ENCODE measurements around the gene CNOT8. TPM values are rescaled to one million over a fixed set of nuclear protein-coding genes. Genes with fewer than 3 reads are reported as not detected.

The CNOT8 gene
- polyA plus RNA-seq, 2 of the 4 experiments (the other 2 are of a cell fraction), result 40.6 to 52.7 TPM

DNA sequence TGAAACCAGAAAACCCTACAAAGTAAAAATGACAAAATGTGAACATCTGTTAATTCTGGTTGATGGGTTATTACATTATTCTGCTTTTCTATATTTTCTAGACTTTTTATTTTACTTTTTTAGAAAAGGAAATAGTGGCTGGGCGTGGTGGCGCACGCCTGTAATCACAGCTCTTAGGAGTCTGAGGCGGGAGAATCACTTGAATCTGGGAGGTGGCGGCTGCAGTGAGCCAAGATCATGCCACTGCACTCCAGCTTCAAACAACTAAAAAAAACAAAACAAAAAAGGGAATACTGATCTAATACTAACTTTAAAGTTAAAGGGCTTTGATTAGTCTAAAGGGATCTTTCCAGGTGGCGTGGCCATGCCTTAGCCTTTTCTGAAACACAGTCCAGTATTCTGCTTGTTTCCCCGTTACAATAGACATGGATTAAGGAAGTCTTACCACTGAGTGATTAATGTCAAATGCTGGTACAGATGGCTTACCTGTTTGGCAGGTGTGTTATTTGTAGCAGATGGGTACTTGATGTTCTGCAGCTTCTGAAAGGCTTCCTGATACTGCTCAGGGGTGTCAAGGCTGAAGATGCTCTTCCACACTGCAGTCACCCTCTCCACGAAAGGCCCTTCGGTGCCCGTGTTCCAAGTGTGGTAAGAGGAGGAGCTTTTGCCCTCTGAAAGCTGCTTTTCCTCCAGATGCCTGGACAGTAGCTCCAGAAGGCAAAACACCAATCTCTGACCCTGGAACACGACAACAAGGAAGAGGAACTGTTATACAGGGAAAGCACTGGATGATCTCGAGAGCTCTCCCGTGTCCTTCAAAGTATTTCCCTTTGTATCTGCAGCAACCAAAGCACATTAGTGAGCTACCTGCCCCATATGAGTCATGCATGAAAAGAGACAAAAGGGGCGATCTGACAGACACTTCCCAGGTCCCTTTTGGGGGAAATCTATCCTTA, 37.5 kb downstream of the CNOT8 start:
- Histone ChIP-seq H3K27ac (no peak overlapping the region), H3K4me1 (no peaks in the 10 kb centered on the region), H3K9me3 (no peaks in the 10 kb centered on the region), H3K4me3 (no peak overlapping the region), H3K4me2 (no peak overlapping the region)
- TF ChIP-seq, protein P1, sequence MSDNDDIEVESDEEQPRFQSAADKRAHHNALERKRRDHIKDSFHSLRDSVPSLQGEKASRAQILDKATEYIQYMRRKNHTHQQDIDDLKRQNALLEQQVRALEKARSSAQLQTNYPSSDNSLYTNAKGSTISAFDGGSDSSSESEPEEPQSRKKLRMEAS (IDR thresholded peaks at IDR 0.05), result no peak
- TF ChIP-seq ZFP36 (IDR thresholded peaks at IDR 0.05; ENCODE audit: borderline replicate concordance, partially characterized antibody), result no peak
- TF ChIP-seq, protein P2, sequence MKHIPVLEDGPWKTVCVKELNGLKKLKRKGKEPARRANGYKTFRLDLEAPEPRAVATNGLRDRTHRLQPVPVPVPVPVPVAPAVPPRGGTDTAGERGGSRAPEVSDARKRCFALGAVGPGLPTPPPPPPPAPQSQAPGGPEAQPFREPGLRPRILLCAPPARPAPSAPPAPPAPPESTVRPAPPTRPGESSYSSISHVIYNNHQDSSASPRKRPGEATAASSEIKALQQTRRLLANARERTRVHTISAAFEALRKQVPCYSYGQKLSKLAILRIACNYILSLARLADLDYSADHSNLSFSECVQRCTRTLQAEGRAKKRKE (CRISPR knock-in tag; IDR thresholded peaks at IDR 0.05; ENCODE audit: low read depth), result no peak
- TF ChIP-seq FOSL2 (IDR thresholded peaks at IDR 0.05), result no peak
- TF ChIP-seq FOSL2 (CRISPR knock-in tag; IDR thresholded peaks at IDR 0.05), result no peak
- TF ChIP-seq RARB (CRISPR knock-in tag; IDR thresholded peaks at IDR 0.05), result no peak
- TF ChIP-seq CBX8 (IDR thresholded peaks at IDR 0.05), result no peak
- no peak for TF ChIP-seq CBX2 (IDR thresholded peaks at IDR 0.05; ENCODE audit: borderline replicate concordance, low read depth)
- no peak for TF ChIP-seq POLR2A (IDR thresholded peaks at IDR 0.05; ENCODE audit: low read length)
- no peak for TF ChIP-seq FOSB (CRISPR knock-in tag; IDR thresholded peaks at IDR 0.05)
- no peak for TF ChIP-seq REST (IDR thresholded peaks at IDR 0.05)
- TF ChIP-seq JUNB (IDR thresholded peaks at IDR 0.05), result no peak
- TF ChIP-seq BCL3 (IDR thresholded peaks at IDR 0.05), result no peak
- no peak for TF ChIP-seq MAFK (IDR thresholded peaks at IDR 0.05; ENCODE audit: partially characterized antibody)
- no peak for TF ChIP-seq EP300 (IDR thresholded peaks at IDR 0.05)
- DNase-seq (ENCODE audit: low read depth in 1 of 2, low spot score in 1 of 2) (no peak), FAIRE-seq (no peak), ATAC-seq (no peak)
- POLR2A ChIA-PET, result no interaction called here
- CTCF ChIA-PET, result interaction anchor here (1.0 to 1.4 kb wide), 2 partner anchors 9 to 11 kb away, joined by 3 to 5 read pairs; no protein-coding TSS in a partner anchor
- WGBS (ENCODE audit: missing lambda C conversion rate), result 89% methylated on average over 14 of the region's 14 CpGs

DNA sequence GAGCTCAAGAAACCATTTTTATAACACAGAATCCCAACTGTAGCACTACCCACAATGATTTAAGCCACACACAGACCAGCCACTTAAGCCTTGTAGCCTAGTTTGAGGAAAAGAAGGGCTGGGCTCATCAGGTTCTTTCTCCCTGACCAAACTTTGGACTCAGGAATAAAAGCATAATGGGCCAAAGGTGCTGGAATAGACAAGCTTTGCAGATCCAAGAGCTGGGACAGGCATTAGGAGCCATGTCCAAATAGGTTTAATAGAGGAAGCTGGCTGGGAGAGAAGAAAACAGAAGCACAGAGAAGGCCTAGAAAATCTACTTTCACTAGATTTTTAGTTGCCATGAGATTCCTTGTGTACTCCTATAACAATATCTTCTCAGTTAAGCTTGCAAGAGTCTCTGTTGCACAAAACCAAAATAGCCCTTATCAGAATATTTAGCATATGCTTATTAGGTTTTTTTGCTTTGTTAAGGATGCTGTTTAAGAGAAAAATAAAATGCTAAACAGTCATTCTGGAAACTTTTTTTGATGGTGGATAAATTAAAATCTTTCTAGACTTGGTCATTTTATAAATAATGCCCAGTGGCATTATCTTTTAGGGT, 38.2 kb downstream of the CNOT8 start:
- H3K9me3 ChIP-seq, result no peaks in the 10 kb centered on the region
- CTCF ChIA-PET, result interaction anchor here (1.0 to 1.4 kb wide), 2 partner anchors 8 to 10 kb away, joined by 3 to 5 read pairs; no protein-coding TSS in a partner anchor
- ATAC-seq, result no peak
- FAIRE-seq, result no peak
- POLR2A ChIA-PET, result no interaction called here
- no peak overlapping the region for H3K27ac ChIP-seq
- TF ChIP-seq, protein P2 (CRISPR knock-in tag; IDR thresholded peaks at IDR 0.05; ENCODE audit: low read depth), result no peak
- no peak for TF ChIP-seq GATA3 (IDR thresholded peaks at IDR 0.05; ENCODE audit: borderline replicate concordance)
- TF ChIP-seq RNF2 (IDR thresholded peaks at IDR 0.05; ENCODE audit: borderline replicate concordance, low read depth), result no peak
- TF ChIP-seq RFX5 (IDR thresholded peaks at IDR 0.05), result no peak
- no peak for TF ChIP-seq EP300 (IDR thresholded peaks at IDR 0.05)
- TF ChIP-seq, protein P3, sequence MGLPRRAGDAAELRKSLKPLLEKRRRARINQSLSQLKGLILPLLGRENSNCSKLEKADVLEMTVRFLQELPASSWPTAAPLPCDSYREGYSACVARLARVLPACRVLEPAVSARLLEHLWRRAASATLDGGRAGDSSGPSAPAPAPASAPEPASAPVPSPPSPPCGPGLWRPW (IDR thresholded peaks at IDR 0.05), result no peak
- no peak for TF ChIP-seq KDM5A (IDR thresholded peaks at IDR 0.05)
- no peak for TF ChIP-seq ESRRA (IDR thresholded peaks at IDR 0.05; ENCODE audit: borderline replicate concordance, low read length)
- H3K4me3 ChIP-seq, result no peak overlapping the region
- H3K4me2 ChIP-seq, result no peak overlapping the region
- DNase-seq (ENCODE audit: low read depth in 1 of 2, low spot score in 1 of 2), result no peak
- H3K4me1 ChIP-seq, result no peaks in the 10 kb centered on the region

Measured in A549 (cell line).